Measurements from ENCODE around the gene SOAT2. TPM values are rescaled to one million over a fixed set of nuclear protein-coding genes. Genes with fewer than 3 reads are reported as not detected.

Gene SOAT2
- total RNA-seq, 1 experiment from 2014 or later: not detected

GRCh38 chr12:53099071-53099882 lies 4.0 kb upstream of the SOAT2 start:
- in situ Hi-C loops (cut with HindIII; ENCODE audit: low pct_unique_long_range_greater_than_20kb, low sequenced_read_pairs): no loop called here
- no TSS peak for BruUV-seq (replicated peaks)
- ATAC-seq (peak; percentile 64), DNase-seq (ENCODE audit: low read depth, low spot score) (peak; percentile 70)
- Histone ChIP-seq H3K4me1 (ENCODE audit: control insufficient read depth, insufficient read depth, low read length) (peaks cover 17% of the 10 kb centered on the region), H3K36me3 (ENCODE audit: control insufficient read depth, insufficient read depth, low read length) (no peaks in the 10 kb centered on the region), H3K27me3 (ENCODE audit: control insufficient read depth, insufficient read depth, low read length) (no peaks in the 10 kb centered on the region), H3K9me3 (ENCODE audit: control insufficient read depth, insufficient read depth, low read depth, low read length) (no peaks in the 10 kb centered on the region), H3K4me3 (ENCODE audit: low read depth in 2 of 2, low read length in 2 of 2) (peak overlapping the region in 1 of 2 experiments; percentile 52; a peak in 1 of 4 replicates), H3K27ac (ENCODE audit: low read length) (no peak overlapping the region)
- ChIA-PET CTCF (interaction anchor here (0.6 to 4.5 kb wide), 6 partner anchors 28 to 99 kb away, joined by 3 to 43 read pairs (median 4); no protein-coding TSS in a partner anchor), POLR2A (interaction anchor here (0.7 kb wide), 1 partner anchor 89 kb away, joined by 4 read pairs; no protein-coding TSS in a partner anchor)
- TF ChIP-seq CTCF (IDR thresholded peaks at IDR 0.05): peak; percentile 98
- no peak for TF ChIP-seq POLR2AphosphoS5 (IDR thresholded peaks at IDR 0.05; ENCODE audit: low read depth, low read length)
- intact Hi-C loops (cut with micrococcal nuclease; ENCODE audit: unreplicated experiment): loop anchor here (1.0 kb wide), 1 partner anchor 34 kb away; no protein-coding TSS in a partner anchor

DNA sequence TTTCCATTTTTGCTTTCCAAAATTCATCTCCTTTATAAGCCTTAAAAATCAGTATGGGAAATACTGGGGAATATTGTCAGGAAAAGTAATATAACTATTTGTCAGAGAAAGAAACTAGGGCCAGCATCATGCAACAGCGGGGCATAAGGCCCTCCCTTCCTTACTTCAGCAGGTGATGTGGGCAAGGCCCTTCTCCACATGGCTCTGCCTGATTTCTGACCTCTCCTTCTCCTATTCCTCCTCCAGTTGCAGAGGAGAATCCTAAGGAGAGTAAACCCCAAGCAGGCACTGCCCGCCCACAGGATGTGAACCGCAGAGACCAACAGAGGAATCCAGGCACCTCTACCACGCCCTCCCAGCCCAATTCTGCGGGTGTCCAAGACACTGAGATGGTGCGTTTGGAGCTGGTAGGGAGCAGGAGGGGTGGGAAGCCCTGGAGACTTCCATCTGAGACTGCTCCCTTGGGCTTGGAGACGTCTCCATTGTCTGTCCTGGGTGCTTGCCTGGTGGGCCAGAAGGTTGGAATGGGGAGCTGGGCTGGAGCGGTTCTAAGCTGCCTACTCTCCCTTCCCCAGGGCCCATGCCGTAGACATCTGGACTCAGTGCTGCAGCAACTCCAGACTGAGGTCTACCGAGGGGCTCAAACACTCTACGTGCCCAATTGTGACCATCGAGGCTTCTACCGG lies 2.7 kb upstream of the SOAT2 start:
- in situ Hi-C loops (cut with HindIII; ENCODE audit: low pct_unique_long_range_greater_than_20kb, low sequenced_read_pairs) (no loop called here), intact Hi-C loops (cut with micrococcal nuclease; ENCODE audit: unreplicated experiment) (no loop called here)
- no peaks in the 10 kb centered on the region for H3K27me3 ChIP-seq (ENCODE audit: control insufficient read depth, insufficient read depth, low read length)
- peaks cover 17% of the 10 kb centered on the region for H3K4me1 ChIP-seq (ENCODE audit: control insufficient read depth, insufficient read depth, low read length)
- no peaks in the 10 kb centered on the region for H3K9me3 ChIP-seq (ENCODE audit: control insufficient read depth, insufficient read depth, low read depth, low read length)
- H3K4me3 ChIP-seq (ENCODE audit: low read depth in 2 of 2, low read length in 2 of 2): no peak overlapping the region
- TF ChIP-seq POLR2AphosphoS5 (IDR thresholded peaks at IDR 0.05; ENCODE audit: low read depth, low read length) (no peak), TCF7L2 (IDR thresholded peaks at IDR 0.05; ENCODE audit: low read depth, low read length) (no peak), CTCF (IDR thresholded peaks at IDR 0.05) (no peak), SIN3A (IDR thresholded peaks at IDR 0.05; ENCODE audit: borderline replicate concordance, insufficient read depth, low read depth, low read length) (no peak)
- TF ChIP-seq, protein P1, sequence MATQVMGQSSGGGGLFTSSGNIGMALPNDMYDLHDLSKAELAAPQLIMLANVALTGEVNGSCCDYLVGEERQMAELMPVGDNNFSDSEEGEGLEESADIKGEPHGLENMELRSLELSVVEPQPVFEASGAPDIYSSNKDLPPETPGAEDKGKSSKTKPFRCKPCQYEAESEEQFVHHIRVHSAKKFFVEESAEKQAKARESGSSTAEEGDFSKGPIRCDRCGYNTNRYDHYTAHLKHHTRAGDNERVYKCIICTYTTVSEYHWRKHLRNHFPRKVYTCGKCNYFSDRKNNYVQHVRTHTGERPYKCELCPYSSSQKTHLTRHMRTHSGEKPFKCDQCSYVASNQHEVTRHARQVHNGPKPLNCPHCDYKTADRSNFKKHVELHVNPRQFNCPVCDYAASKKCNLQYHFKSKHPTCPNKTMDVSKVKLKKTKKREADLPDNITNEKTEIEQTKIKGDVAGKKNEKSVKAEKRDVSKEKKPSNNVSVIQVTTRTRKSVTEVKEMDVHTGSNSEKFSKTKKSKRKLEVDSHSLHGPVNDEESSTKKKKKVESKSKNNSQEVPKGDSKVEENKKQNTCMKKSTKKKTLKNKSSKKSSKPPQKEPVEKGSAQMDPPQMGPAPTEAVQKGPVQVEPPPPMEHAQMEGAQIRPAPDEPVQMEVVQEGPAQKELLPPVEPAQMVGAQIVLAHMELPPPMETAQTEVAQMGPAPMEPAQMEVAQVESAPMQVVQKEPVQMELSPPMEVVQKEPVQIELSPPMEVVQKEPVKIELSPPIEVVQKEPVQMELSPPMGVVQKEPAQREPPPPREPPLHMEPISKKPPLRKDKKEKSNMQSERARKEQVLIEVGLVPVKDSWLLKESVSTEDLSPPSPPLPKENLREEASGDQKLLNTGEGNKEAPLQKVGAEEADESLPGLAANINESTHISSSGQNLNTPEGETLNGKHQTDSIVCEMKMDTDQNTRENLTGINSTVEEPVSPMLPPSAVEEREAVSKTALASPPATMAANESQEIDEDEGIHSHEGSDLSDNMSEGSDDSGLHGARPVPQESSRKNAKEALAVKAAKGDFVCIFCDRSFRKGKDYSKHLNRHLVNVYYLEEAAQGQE (IDR thresholded peaks at IDR 0.05; ENCODE audit: insufficient read depth in 1 of 2, low read depth in 2 of 2, low read length in 1 of 2): no peak
- no TSS peak for BruUV-seq (replicated peaks)
- POLR2A ChIA-PET: interaction anchor here (0.6 kb wide), 2 partner anchors 21 to 34 kb away, joined by 3 to 9 read pairs; no protein-coding TSS in a partner anchor
- CTCF ChIA-PET: interaction anchor here (4.5 kb wide), 1 partner anchor 34 kb away, joined by 43 read pairs; no protein-coding TSS in a partner anchor
- DNase-seq (ENCODE audit: low read depth, low spot score) (no peak), ATAC-seq (no peak)
- H3K36me3 ChIP-seq (ENCODE audit: control insufficient read depth, insufficient read depth, low read length): no peaks in the 10 kb centered on the region
- no peak overlapping the region for H3K27ac ChIP-seq (ENCODE audit: low read length)

Data from Panc1 (cell line).